G401 (cell line): ENCODE data around the gene RNF126. TPM values are rescaled to one million over a fixed set of nuclear protein-coding genes. Genes with fewer than 3 reads are reported as not detected.
"Not testable (repeated sequence)": the region's sequence is repeated elsewhere in the genome, so short reads cannot be mapped to it uniquely, and the experiment has no call there.

Experiments used
- DNase-seq: peaks from one replicate; pipeline ENCODE4 v3.0.0-alpha.2; 2015; ENCODE audit warnings: low spot score
- in situ Hi-C: cut with HindIII; loops from 2 replicates; pipeline ENCODE4 v1.10.0; 2016; ENCODE audit warnings: low sequenced_read_pairs, mixed read lengths
- total RNA-seq: library from RNA; depleted of rRNA; stranded (reverse); fragments of >200 nt; shearing (Covaris generic); gene quantifications from 2 replicates; pipeline ENCODE4 v1.2.3, GENCODE V29; 2014; rRNA removed

Gene RNF126
- total RNA-seq, 1 experiment from 2014 or later: 48.7 TPM

GRCh38 chr19:605061-605971 is 57.7 kb downstream of the RNF126 start:
- DNase-seq, in situ Hi-C loops: not testable (repeated sequence)

- no peak for DNase-seq
- in situ Hi-C loops: no loop called here
Observed at GRCh38 chr19:604355-604754, 58.7 kb downstream of the RNF126 start.

GRCh38 chr19:603779-604178 is 59.2 kb downstream of the RNF126 start:
- DNase-seq, in situ Hi-C loops: not testable (repeated sequence)

- in situ Hi-C loops, DNase-seq: not testable (repeated sequence)
Observed at GRCh38 chr19:603302-603639, 59.7 kb downstream of the RNF126 start.

- no peak for DNase-seq
- in situ Hi-C loops: no loop called here
Observed at GRCh38 chr19:602391-603301, 60.4 kb downstream of the RNF126 start.

- in situ Hi-C loops: no loop called here
- DNase-seq: no peak
Observed at GRCh38 chr19:601790-602189, 61.2 kb downstream of the RNF126 start.

- in situ Hi-C loops: no loop called here
Observed at GRCh38 chr19:601310-601709, 61.7 kb downstream of the RNF126 start.

More at GRCh38 chr19:601310-601709, 61.7 kb downstream of the RNF126 start:
- no peak for DNase-seq

Other genes starting within 250 kb of the RNF126 start
- gene SHC2, start 202.2 kb downstream of the RNF126 start, total RNA-seq: 12.7 and 14.3 TPM in 2 replicates
- 0.14 TPM in 1 of 2 replicates, not detected in the other for gene MADCAM1, start 166.7 kb downstream of the RNF126 start, total RNA-seq
- gene TPGS1, start 155.7 kb downstream of the RNF126 start, total RNA-seq: 89.0 and 129 TPM in 2 replicates
- 178 and 208 TPM in 2 replicates for gene CDC34, start 131.5 kb downstream of the RNF126 start, total RNA-seq
- gene GZMM, start 119.2 kb downstream of the RNF126 start, total RNA-seq: 0.17 and 0.74 TPM in 2 replicates
- 618 and 674 TPM in 2 replicates for gene BSG, start 90.6 kb downstream of the RNF126 start, total RNA-seq
- 6.0 and 6.7 TPM in 2 replicates for gene HCN2, start 73.3 kb downstream of the RNF126 start, total RNA-seq
- gene POLRMT, start 29.7 kb downstream of the RNF126 start, total RNA-seq: 62.0 and 62.8 TPM in 2 replicates
- not detected in 2 replicates for gene FGF22, start 23.3 kb downstream of the RNF126 start, total RNA-seq
- gene FSTL3, start 13.2 kb upstream of the RNF126 start, total RNA-seq: 15.0 and 26.0 TPM in 2 replicates
- gene PRSS57, start 32.2 kb upstream of the RNF126 start, total RNA-seq: not detected in 2 replicates
- gene PALM, start 45.7 kb upstream of the RNF126 start, total RNA-seq: 30.0 and 49.6 TPM in 2 replicates
- gene MISP, start 87.9 kb upstream of the RNF126 start, total RNA-seq: 1.2 and 2.8 TPM in 2 replicates
- 273 and 361 TPM in 2 replicates for gene PTBP1, start 134.2 kb upstream of the RNF126 start, total RNA-seq
- 47.9 and 54.5 TPM in 2 replicates for gene PLPPR3, start 158.7 kb upstream of the RNF126 start, total RNA-seq
- gene AZU1, start 164.6 kb upstream of the RNF126 start, total RNA-seq: 0.25 TPM in 1 of 2 replicates, not detected in the other
- 2.3 TPM in 1 of 2 replicates, not detected in the other for gene PRTN3, start 177.8 kb upstream of the RNF126 start, total RNA-seq
- gene ELANE, start 189.1 kb upstream of the RNF126 start, total RNA-seq: not detected in 2 replicates
- 3.6 and 6.1 TPM in 2 replicates for gene CFD, start 196.4 kb upstream of the RNF126 start, total RNA-seq
- gene MED16, start 230.0 kb upstream of the RNF126 start, total RNA-seq: 51.0 and 58.7 TPM in 2 replicates
- gene RNU6-9, start 230.3 kb upstream of the RNF126 start, total RNA-seq: not detected in 2 replicates